Measurements from ENCODE around the gene RAD52. TPM values are rescaled to one million over a fixed set of nuclear protein-coding genes. Genes with fewer than 3 reads are reported as not detected.

The RAD52 gene
- total RNA-seq, 1 experiment from 2014 or later, result 27.9 TPM

DNA sequence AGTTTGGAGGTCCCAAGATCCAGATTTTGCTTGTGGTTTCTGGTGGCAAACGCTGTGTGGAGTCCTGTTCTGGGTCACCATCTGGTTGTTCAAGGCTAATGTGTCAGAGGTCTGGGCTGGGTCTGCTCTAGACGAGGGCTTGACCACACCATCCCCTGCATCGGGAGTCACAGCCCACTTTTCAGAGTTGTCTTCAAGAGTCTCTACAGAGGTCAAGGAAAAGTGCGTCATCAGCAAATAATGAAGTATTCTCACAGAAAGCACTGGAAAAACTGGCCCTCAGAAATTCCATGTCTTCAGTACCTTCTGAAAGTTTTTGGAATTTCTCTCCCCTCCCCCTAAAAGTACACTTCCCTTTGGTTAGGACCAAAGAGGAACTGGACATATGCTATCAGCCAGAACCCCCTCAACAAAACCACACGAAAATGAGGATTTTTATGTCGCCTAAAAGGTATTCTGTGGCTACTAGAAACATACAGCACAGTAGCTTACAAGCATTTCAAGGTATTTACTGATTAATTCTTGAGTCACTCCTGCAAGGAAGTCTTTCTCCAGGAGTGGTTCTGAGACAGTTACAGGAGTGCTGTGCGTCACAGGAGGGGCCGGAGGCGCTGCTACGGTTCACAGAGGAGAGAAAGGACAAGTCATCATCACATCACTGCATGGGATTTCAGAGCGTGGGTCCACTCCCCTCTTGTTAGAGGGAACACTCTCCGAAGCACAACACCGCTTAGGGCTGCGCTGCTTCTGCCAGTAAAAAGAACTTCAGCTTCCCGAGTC lies 35.4 kb downstream of the RAD52 start:
- H3K27ac Mint-ChIP-seq (ENCODE audit: low read depth, unreplicated experiment), result no peak overlapping the region
- ChIA-PET POLR2A (interaction anchor here (0.7 to 1.9 kb wide), 6 partner anchors 32 to 359 kb away, joined by 3 to 8 read pairs (median 4); partner anchors contain the start of gene RAD52), CTCF (interaction anchor here (0.6 to 1.1 kb wide), 4 partner anchors 37 to 344 kb away, joined by 3 read pairs; no protein-coding TSS in a partner anchor)
- no peaks in the 10 kb centered on the region for H3K9me3 Mint-ChIP-seq (ENCODE audit: unreplicated experiment)
- H3K27me3 Mint-ChIP-seq (ENCODE audit: insufficient read depth, unreplicated experiment), result no peaks in the 10 kb centered on the region
- H3K4me1 Mint-ChIP-seq (ENCODE audit: insufficient read depth, unreplicated experiment), result no peaks in the 10 kb centered on the region
- peak; percentile 88 for DNase-seq (ENCODE audit: unreplicated experiment)
- no TSS peak for BruUV-seq (replicated peaks)
- TF ChIP-seq CTCF (IDR thresholded peaks at IDR 0.05; ENCODE audit: unreplicated experiment), result no peak
- peaks cover 99% of the 10 kb centered on the region for H3K36me3 Mint-ChIP-seq (ENCODE audit: insufficient read depth, unreplicated experiment)
- intact Hi-C loops (cut with micrococcal nuclease), result no loop called here
- H3K4me3 Mint-ChIP-seq (ENCODE audit: unreplicated experiment), result no peak overlapping the region

- POLR2A ChIA-PET, result interaction anchor here (0.7 to 1.9 kb wide), 3 partner anchors 34 to 670 kb away, joined by 3 to 8 read pairs (median 3); no protein-coding TSS in a partner anchor
Measured at GRCh38 chr12:912466-913235, 36.8 kb downstream of the RAD52 start.

DNA sequence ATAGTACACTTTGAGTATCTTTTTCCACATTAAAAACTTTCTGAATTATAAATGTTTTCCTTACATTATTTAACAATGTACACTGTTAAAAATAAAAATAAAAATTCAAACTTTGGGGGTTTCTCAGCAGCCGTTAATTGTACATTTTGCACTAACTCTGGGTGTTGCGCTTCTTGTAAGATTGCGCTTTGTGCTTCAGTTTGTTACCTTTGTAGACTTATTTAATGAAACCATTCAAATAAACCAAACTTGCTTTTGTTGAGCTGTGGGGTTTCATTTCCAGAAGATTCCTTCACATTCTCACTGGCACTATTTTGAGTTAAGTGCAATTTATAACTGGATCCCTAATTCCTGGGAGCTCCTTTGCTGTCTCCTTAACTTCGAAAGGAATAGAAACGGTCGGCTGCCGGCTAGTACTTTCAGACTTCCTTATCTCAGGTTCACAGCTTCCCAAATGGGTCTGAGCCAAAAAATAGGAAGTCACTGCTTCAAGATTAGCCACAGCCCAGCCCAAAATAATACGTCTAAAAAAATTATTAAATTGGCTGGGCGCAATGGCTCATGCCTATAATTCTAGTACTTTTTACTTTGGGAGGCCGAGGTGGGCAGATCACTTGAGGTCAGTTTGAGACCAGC lies 38.2 kb downstream of the RAD52 start:
- H3K4me1 Mint-ChIP-seq (ENCODE audit: insufficient read depth, unreplicated experiment), result no peaks in the 10 kb centered on the region
- DNase-seq (ENCODE audit: unreplicated experiment), result no peak
- no peak for TF ChIP-seq CTCF (IDR thresholded peaks at IDR 0.05; ENCODE audit: unreplicated experiment)
- H3K27ac Mint-ChIP-seq (ENCODE audit: low read depth, unreplicated experiment), result no peak overlapping the region
- CTCF ChIA-PET, result no interaction called here
- peaks cover 97% of the 10 kb centered on the region for H3K36me3 Mint-ChIP-seq (ENCODE audit: insufficient read depth, unreplicated experiment)
- intact Hi-C loops (cut with micrococcal nuclease), result no loop called here
- no peak overlapping the region for H3K4me3 Mint-ChIP-seq (ENCODE audit: unreplicated experiment)
- POLR2A ChIA-PET, result interaction anchor here (1.0 to 1.4 kb wide), 2 partner anchors 182 to 335 kb away, joined by 3 read pairs; no protein-coding TSS in a partner anchor
- no peaks in the 10 kb centered on the region for H3K27me3 Mint-ChIP-seq (ENCODE audit: insufficient read depth, unreplicated experiment)
- BruUV-seq (replicated peaks), result no TSS peak
- H3K9me3 Mint-ChIP-seq (ENCODE audit: unreplicated experiment), result no peaks in the 10 kb centered on the region

More at GRCh38 chr12:912466-913235, 36.8 kb downstream of the RAD52 start:
- intact Hi-C loops (cut with micrococcal nuclease), result no loop called here
- no peak for TF ChIP-seq CTCF (IDR thresholded peaks at IDR 0.05; ENCODE audit: unreplicated experiment)
- no peak overlapping the region for H3K27ac Mint-ChIP-seq (ENCODE audit: low read depth, unreplicated experiment)
- no peak for DNase-seq (ENCODE audit: unreplicated experiment)
- CTCF ChIA-PET, result interaction anchor here (0.8 to 1.0 kb wide), 3 partner anchors 39 to 99 kb away, joined by 3 read pairs; no protein-coding TSS in a partner anchor
- H3K36me3 Mint-ChIP-seq (ENCODE audit: insufficient read depth, unreplicated experiment), result peaks cover 97% of the 10 kb centered on the region
- H3K4me1 Mint-ChIP-seq (ENCODE audit: insufficient read depth, unreplicated experiment), result no peaks in the 10 kb centered on the region
- no TSS peak for BruUV-seq (replicated peaks)
- no peaks in the 10 kb centered on the region for H3K9me3 Mint-ChIP-seq (ENCODE audit: unreplicated experiment)
- H3K4me3 Mint-ChIP-seq (ENCODE audit: unreplicated experiment), result no peak overlapping the region
- no peaks in the 10 kb centered on the region for H3K27me3 Mint-ChIP-seq (ENCODE audit: insufficient read depth, unreplicated experiment)

Data from MCF 10A (cell line).